Ovary (tissue), 3 donors: ENCODE measurements around the gene CTDSPL2.

Experiments used
- CTCF ChIP-seq, 3 donors: fragments of 450-650 bp in 2 of 3; fragments of 200-600 bp in 1 of 3; IDR thresholded peaks; one replicate each; pipeline versions ENCODE4 v1.5.1 to v1.8.0; 2016 to 2022; ENCODE audit warnings: antibody characterized with exemption in 3 of 3, mild to moderate bottlenecking in 1 of 3
- POLR2A ChIP-seq: fragments of 450-650 bp; IDR thresholded peaks from one replicate; pipeline ENCODE4 v1.6.1; 2017; ENCODE audit warnings: antibody characterized with exemption, mild to moderate bottlenecking, moderate library complexity
- donor health status: DM: no; HTN: no; CAD: no.

DNA sequence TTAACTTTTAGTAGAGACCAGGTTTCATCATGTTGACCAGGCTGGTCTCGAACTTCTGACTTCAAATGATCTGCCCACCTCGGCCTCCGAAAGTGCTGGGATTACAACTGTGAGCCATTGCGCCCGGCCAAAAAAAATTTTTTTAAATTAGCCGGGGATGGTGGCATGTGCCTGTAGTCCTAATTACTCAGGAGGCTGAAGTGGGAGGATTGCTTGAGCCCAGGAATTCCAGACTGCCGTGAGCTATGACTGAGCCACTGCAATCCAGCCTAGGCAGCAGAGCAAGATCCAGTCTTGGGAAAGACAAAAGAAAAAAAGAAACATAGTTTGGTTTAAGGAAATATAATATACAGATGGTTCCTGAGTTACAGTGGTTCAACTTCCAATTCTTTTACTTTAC is 64.6 kb downstream of the CTDSPL2 start:
- no peak for TF ChIP-seq CTCF (IDR thresholded peaks at IDR 0.05)
- no peak for TF ChIP-seq POLR2A
